Measurements from ENCODE around the gene FAM234B. TPM values are rescaled to one million over a fixed set of nuclear protein-coding genes. Genes with fewer than 3 reads are reported as not detected.
A peak's percentile ranks its signal among the peaks of the same experiment; 100 is the strongest.

FAM234B gene
- total RNA-seq, 1 experiment from 2014 or later = 25.9 TPM

- Mint-ChIP-seq H3K9me3 (no peaks in the 10 kb centered on the region), H3K4me3 (no peak overlapping the region), H3K27me3 (ENCODE audit: low read depth) (no peaks in the 10 kb centered on the region), H3K36me3 (peaks cover 76% of the 10 kb centered on the region), H3K4me1 (peaks cover 13% of the 10 kb centered on the region), H3K27ac (peak overlapping the region; percentile 20)
- DNase-seq (ENCODE audit: low spot score) (no peak), ATAC-seq (no peak)
- TF ChIP-seq FOXK1 (CRISPR knock-in tag; IDR thresholded peaks at IDR 0.05) (no peak), MYBL2 (CRISPR knock-in tag; IDR thresholded peaks at IDR 0.05) (no peak), SOX15 (CRISPR knock-in tag; IDR thresholded peaks at IDR 0.05) (no peak), ZNF512 (CRISPR knock-in tag; IDR thresholded peaks at IDR 0.05; ENCODE audit: borderline replicate concordance) (no peak), TCF7 (CRISPR knock-in tag; IDR thresholded peaks at IDR 0.05; ENCODE audit: low read depth) (no peak), PRRX2 (CRISPR knock-in tag; IDR thresholded peaks at IDR 0.05) (no peak)
- TF ChIP-seq, protein P1, sequence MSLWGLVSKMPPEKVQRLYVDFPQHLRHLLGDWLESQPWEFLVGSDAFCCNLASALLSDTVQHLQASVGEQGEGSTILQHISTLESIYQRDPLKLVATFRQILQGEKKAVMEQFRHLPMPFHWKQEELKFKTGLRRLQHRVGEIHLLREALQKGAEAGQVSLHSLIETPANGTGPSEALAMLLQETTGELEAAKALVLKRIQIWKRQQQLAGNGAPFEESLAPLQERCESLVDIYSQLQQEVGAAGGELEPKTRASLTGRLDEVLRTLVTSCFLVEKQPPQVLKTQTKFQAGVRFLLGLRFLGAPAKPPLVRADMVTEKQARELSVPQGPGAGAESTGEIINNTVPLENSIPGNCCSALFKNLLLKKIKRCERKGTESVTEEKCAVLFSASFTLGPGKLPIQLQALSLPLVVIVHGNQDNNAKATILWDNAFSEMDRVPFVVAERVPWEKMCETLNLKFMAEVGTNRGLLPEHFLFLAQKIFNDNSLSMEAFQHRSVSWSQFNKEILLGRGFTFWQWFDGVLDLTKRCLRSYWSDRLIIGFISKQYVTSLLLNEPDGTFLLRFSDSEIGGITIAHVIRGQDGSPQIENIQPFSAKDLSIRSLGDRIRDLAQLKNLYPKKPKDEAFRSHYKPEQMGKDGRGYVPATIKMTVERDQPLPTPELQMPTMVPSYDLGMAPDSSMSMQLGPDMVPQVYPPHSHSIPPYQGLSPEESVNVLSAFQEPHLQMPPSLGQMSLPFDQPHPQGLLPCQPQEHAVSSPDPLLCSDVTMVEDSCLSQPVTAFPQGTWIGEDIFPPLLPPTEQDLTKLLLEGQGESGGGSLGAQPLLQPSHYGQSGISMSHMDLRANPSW (CRISPR knock-in tag; conservative IDR thresholded peaks at IDR 0.05; ENCODE audit: low read depth) = no peak
- TF ChIP-seq, protein P2, sequence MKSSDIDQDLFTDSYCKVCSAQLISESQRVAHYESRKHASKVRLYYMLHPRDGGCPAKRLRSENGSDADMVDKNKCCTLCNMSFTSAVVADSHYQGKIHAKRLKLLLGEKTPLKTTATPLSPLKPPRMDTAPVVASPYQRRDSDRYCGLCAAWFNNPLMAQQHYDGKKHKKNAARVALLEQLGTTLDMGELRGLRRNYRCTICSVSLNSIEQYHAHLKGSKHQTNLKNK (CRISPR knock-in tag; IDR thresholded peaks at IDR 0.05) = no peak
- ChIA-PET CTCF (no interaction called here), POLR2A (no interaction called here)
These were observed 31.8 kb downstream of the FAM234B start for GRCh38 chr12:13075786-13076570.

DNA sequence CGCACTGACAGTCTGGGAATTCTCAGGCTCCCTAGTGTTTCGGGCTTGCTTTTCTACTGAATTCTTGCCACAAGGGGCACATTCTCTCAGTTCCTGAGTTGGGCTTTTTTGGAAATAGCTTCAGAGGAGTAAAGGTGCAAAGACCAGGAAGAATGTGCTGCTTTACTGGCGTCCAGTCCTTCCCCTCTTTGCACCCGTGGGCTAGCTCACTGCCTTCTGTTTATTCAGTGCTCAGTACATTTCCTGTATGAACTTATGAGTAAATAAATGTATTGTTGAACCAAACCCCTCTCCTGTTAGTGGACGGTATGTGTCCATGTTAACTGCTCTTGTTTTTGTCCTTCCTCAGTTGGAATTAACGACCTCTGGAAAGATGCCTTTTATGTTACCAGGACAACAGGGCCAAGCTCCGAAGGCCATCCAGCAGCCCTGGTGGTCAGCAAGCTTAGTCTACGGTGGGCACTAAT, 35.3 kb downstream of the FAM234B start:
- Mint-ChIP-seq H3K4me3 (no peak overlapping the region), H3K27me3 (ENCODE audit: low read depth) (no peaks in the 10 kb centered on the region), H3K27ac (peak overlapping the region; percentile 70), H3K9me3 (no peaks in the 10 kb centered on the region), H3K36me3 (peaks cover 77% of the 10 kb centered on the region), H3K4me1 (peaks cover 13% of the 10 kb centered on the region)
- ChIA-PET POLR2A (interaction anchor here (0.5 to 1.0 kb wide), 2 partner anchors 8 to 178 kb away, joined by 3 to 5 read pairs; no protein-coding TSS in a partner anchor), CTCF (interaction anchor here (0.6 to 2.0 kb wide), 42 partner anchors 9 to 487 kb away, joined by 3 to 40 read pairs (median 5); partner anchors contain the start of genes EMP1 and FAM234B)
- DNase-seq (ENCODE audit: low spot score) (no peak), ATAC-seq (peak; percentile 95)
- TF ChIP-seq USF2 (CRISPR knock-in tag; IDR thresholded peaks at IDR 0.05) = no peak
- no peak for TF ChIP-seq ATF6 (CRISPR knock-in tag; IDR thresholded peaks at IDR 0.05)
- no peak for TF ChIP-seq ESRRA (CRISPR knock-in tag; IDR thresholded peaks at IDR 0.05; ENCODE audit: borderline replicate concordance)
- TF ChIP-seq, protein P3, sequence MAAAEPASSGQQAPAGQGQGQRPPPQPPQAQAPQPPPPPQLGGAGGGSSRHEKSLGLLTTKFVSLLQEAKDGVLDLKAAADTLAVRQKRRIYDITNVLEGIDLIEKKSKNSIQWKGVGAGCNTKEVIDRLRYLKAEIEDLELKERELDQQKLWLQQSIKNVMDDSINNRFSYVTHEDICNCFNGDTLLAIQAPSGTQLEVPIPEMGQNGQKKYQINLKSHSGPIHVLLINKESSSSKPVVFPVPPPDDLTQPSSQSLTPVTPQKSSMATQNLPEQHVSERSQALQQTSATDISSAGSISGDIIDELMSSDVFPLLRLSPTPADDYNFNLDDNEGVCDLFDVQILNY (CRISPR knock-in tag; IDR thresholded peaks at IDR 0.05) = no peak
- TF ChIP-seq FOXK1 (CRISPR knock-in tag; IDR thresholded peaks at IDR 0.05) = no peak
- TF ChIP-seq TEAD4 (CRISPR knock-in tag; IDR thresholded peaks at IDR 0.05) = peak; percentile 94
- TF ChIP-seq IRF1 (CRISPR knock-in tag; IDR thresholded peaks at IDR 0.05) = no peak
- TF ChIP-seq CDX4 (CRISPR knock-in tag; IDR thresholded peaks at IDR 0.05; ENCODE audit: borderline replicate concordance) = no peak
- peak; percentile 92; the same call in 1 of the 2 replicates for TF ChIP-seq TEAD1 (CRISPR knock-in tag; IDR thresholded peaks at IDR 0.05)
- TF ChIP-seq FOXP4 (CRISPR knock-in tag; IDR thresholded peaks at IDR 0.05) = no peak
- TF ChIP-seq MYBL2 (CRISPR knock-in tag; IDR thresholded peaks at IDR 0.05) = no peak

Measured in WTC11 (cell line).